GM12872 (cell line): ENCODE measurements around the gene DEPDC7.

Source experiments
- TF ChIP-seq, protein P1 (sequence below): IDR thresholded peaks from 3 replicates; pipeline ENCODE4 v1.5.1; 2011; ENCODE audit warnings: low read depth, mild to moderate bottlenecking, low read length, moderate library complexity; ENCODE audit not compliant: insufficient read depth

The DEPDC7 gene

DNA sequence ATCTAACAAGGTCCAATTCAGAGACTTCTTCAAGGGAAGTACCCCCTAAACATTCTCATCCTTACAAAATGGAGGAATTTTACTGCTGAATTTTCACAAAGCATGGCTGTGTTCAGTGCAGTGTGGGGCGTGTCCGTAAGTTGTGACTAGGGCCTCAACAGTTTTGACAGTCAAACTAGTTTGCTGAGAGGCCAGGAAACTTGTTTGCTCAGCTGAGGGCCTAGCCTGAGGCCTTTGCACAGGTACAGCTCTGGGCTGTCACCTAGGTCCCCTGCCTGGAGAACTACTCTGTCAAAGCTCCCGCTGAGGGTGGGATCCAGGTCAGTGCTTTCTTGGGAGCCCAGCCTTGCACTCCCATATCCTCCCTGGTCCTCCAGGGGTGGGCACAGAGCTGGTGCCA is 51.6 kb downstream of the DEPDC7 start:
- TF ChIP-seq, protein P1, sequence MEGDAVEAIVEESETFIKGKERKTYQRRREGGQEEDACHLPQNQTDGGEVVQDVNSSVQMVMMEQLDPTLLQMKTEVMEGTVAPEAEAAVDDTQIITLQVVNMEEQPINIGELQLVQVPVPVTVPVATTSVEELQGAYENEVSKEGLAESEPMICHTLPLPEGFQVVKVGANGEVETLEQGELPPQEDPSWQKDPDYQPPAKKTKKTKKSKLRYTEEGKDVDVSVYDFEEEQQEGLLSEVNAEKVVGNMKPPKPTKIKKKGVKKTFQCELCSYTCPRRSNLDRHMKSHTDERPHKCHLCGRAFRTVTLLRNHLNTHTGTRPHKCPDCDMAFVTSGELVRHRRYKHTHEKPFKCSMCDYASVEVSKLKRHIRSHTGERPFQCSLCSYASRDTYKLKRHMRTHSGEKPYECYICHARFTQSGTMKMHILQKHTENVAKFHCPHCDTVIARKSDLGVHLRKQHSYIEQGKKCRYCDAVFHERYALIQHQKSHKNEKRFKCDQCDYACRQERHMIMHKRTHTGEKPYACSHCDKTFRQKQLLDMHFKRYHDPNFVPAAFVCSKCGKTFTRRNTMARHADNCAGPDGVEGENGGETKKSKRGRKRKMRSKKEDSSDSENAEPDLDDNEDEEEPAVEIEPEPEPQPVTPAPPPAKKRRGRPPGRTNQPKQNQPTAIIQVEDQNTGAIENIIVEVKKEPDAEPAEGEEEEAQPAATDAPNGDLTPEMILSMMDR = no peak

DNA sequence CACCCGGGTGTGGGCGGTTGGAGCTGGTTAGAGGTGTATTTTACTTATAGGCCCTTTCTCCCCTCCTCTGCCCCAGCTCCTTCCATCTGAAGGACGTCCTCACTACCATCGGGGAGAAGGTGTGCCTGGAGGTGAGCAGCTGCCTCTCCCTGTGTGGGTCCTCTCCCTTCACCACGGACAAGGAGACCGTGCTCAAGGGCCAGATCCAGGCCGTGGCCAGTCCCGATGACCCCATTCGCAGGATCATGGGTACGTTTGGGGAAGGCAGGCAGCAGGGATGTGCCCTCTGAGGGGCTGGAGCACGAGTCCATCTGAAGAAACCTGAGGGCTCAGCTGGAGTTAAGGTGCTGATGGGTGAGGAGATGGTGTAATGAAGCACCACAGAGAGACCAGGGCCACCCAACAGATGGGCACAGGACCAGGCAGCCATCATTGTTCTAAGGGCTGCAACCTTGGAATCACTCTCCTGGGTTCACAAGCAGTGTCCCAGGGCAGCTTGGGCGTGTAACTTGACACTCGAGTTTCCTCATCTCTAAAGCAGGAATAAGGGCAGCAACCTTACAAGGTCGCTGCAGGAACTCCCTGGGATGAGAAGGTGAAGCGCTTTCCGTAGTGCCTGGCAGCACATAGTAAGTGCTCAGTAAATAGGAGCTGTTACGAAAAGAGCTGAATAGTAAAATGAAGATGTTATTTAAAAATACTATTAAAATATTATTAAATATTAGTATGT is 53.1 kb downstream of the DEPDC7 start:
- TF ChIP-seq, protein P1 = no peak

DNA sequence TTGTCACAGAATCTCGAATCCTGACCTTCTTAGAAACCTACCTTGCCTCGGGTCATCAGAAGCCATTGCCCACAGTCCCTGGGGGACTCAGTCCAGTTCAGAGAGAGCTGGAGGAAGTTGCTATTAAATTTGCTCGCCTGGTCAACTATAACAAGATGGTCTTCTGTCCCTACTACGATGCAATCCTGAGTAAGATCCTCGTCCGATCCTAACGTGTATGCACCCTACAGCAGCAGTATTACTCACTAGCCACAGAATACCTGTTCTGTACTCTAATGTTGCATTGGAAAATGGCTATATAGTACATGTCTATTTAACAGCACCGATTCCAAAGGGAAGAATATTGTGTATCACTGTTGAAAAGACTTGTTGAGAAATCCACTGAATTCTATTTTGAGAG is 56.8 kb downstream of the DEPDC7 start:
- TF ChIP-seq, protein P1 = no peak
